ENCODE results near the gene FAM83E.

The FAM83E gene

GRCh38 chr19:48618916-48619691 is 4.2 kb upstream of the FAM83E start, which contains the start of the genes RPL18 and SPHK2:
Gene RPL18 (minus strand): TSS chr19:48619178. CDS start chr19:48619143, 35 bp downstream.
Gene SPHK2 (plus strand): TSS chr19:48619506. CDS start chr19:48620515, 1,009 bp downstream.
- no peak for TF ChIP-seq CTCF (IDR thresholded peaks at IDR 0.05)
- DNase-seq (ENCODE audit: low spot score), result peak; percentile 99
- H3K27ac ChIP-seq, result peak within 1 kb of the TSS; percentile 91 to 95
- peak within 1 kb of the TSS; percentile 92 for H3K4me3 ChIP-seq

GRCh38 chr19:48618278-48618915 is 3.5 kb upstream of the FAM83E start:
- peak; percentile 75 for DNase-seq (ENCODE audit: low spot score)
- Histone ChIP-seq H3K27ac (peak overlapping the region; percentile 83 to 95), H3K4me3 (peak overlapping the region; percentile 92)
- TF ChIP-seq CTCF (IDR thresholded peaks at IDR 0.05), result no peak

- TF ChIP-seq CTCF (IDR thresholded peaks at IDR 0.05), result no peak
- Histone ChIP-seq H3K27ac (peak overlapping the region in 1 of 2 donors; percentile 83), H3K4me3 (peak overlapping the region; percentile 92)
- DNase-seq (ENCODE audit: low spot score), result no peak
Observed at GRCh38 chr19:48617146-48617937, 2.5 kb upstream of the FAM83E start.

- no peak for DNase-seq (ENCODE audit: low spot score)
- TF ChIP-seq CTCF (IDR thresholded peaks at IDR 0.05), result no peak
- Histone ChIP-seq H3K27ac (no peak overlapping the region), H3K4me3 (no peak overlapping the region)
Observed at GRCh38 chr19:48616491-48617056, 1.7 kb upstream of the FAM83E start.

- no peak for TF ChIP-seq CTCF (IDR thresholded peaks at IDR 0.05)
- no peak for DNase-seq (ENCODE audit: low spot score)
- no peak overlapping the region for H3K4me3 ChIP-seq
- H3K27ac ChIP-seq, result no peak overlapping the region
Observed at GRCh38 chr19:48616041-48616436, 1.2 kb upstream of the FAM83E start.

- Histone ChIP-seq H3K4me3 (no peak overlapping the region), H3K27ac (no peak overlapping the region)
- no peak for TF ChIP-seq CTCF (IDR thresholded peaks at IDR 0.05)
- DNase-seq (ENCODE audit: low spot score), result no peak
Observed at GRCh38 chr19:48615231-48616040, 560 bp upstream of the FAM83E start.

All from coronary artery (tissue), 2 donors.